Left forelimb (tissue), 1 donor: ENCODE measurements around the gene HID1.

Experiments
- DNase-seq: peaks from one replicate; pipeline ENCODE4 v3.0.0-alpha.2; 2018; ENCODE audit warnings: low spot score

Gene HID1

GRCh38 chr17:74947041-74947754 lies 25.4 kb downstream of the HID1 start:
- no peak for DNase-seq

DNA sequence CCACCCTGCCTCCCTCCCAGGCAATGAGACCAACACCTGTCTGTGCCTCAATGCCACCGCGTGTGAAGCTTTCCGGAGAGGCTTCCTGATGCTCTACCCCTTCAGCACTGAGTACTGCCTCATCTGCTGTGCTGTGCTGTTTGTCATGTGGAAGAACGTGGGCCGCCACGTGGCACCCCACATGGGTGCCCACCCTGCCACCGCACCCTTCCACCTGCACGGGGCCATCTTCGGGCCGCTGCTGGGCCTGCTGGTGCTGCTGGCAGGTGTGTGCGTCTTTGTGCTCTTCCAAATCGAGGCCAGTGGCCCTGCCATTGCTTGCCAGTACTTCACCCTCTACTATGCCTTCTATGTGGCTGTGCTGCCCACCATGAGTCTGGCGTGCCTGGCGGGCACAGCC lies 25.9 kb downstream of the HID1 start:
- DNase-seq: no peak

GRCh38 chr17:74945543-74945942 lies 27.0 kb downstream of the HID1 start:
- no peak for DNase-seq

GRCh38 chr17:74943808-74944522 lies 28.6 kb downstream of the HID1 start:
- no peak for DNase-seq

DNA sequence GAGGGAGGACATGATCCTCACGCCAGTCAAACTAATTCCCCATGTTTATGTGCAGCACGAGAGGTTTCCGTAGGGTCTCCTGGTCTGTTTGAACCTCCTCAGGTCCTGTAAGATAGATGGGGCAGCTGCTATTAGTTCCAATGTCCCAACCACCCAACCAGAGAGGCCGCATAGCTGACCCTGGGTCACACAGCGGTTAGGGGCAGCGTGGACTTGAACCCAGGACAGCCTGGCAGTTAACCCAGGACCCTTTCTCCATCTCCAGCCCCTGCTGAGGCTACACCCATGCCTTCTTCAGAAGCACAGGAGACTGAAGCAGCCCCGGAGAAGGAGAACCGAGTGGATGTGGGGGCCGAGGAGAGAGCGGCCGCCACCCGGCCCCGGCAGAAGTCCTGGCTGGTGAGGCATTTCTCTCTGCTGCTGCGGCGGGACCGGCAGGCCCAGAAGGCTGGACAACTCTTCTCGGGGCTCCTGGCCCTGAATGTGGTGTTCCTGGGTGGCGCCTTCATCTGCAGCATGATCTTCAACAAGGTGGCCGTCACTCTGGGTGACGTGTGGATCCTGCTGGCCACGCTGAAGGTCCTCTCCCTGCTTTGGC lies 31.3 kb downstream of the HID1 start:
- no peak for DNase-seq

GRCh38 chr17:74939534-74939933 lies 33.0 kb downstream of the HID1 start:
- DNase-seq: no peak

- DNase-seq: no peak
Measured at GRCh38 chr17:74938194-74938950, 34.2 kb downstream of the HID1 start.

DNA sequence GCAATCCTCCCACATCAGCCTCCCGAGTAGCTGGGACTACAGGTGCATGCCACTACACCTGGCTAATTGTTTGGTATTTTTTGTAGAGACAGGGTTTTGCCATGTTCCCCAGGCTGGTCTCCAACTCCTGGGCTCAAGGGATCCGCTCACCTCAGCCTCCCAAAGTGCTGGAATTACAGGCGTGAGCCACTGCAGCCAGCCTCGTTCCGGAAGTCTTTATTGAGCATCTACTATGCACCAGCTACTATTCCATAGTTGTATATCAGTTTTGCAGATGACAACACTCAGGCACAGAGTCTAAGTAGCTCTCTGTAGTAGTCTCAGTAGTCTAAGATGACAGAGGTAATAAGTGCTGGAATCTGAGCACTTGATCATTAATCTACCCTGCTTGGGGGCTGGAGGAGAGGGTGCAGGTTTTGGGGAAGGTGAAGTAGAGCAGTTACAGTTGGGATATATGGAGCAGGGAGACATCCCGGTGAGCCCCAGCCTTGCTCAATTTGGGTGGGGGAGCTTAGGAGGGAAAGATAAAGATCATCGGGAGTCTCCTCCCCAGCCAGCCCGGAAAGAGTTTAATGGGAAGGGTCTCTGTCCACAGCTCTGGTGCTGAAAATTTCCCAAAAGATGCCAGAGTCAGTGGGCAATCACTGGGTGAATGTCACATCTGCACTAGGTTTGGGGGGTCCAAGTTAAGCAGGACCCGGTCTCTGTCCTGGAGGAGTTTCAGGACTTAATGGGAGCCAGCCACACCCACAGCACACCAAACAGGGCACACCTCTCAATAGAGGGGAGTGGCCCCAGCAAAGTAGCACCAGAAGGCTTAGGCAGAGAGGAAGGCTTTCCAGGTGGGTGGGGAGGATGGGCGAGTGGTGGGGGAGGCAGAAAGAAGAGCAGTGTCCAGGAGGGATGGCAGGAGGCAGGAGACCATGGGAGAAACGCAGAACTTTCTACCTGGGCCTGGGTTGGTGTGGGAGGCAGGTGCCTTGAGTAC lies 35.2 kb downstream of the HID1 start:
- no peak for DNase-seq

DNA sequence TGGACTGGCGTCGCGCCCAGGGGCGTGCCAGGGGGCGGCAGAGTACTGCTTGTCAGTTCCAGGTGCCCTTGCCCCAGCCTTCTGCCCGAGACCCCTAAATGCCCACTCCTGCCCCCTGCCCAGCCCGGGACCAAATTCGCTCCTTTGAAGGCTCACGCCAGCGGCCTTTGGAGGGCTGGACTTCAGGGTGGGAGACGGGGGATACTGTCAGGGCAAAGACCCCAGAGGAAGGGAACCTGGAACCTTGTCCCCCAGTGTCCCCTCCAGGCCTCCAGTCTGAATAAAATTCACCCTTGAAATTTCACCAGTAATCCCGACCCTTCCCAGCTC lies 36.1 kb downstream of the HID1 start:
- no peak for DNase-seq

- DNase-seq: no peak
Measured at GRCh38 chr17:74935585-74936469, 36.7 kb downstream of the HID1 start, which contains the start of gene OTOP3. Gene OTOP3 (plus strand): TSS chr17:74935898. CDS start chr17:74935922, 24 bp downstream.

GRCh38 chr17:74935048-74935447 lies 37.5 kb downstream of the HID1 start:
- DNase-seq: no peak

DNA sequence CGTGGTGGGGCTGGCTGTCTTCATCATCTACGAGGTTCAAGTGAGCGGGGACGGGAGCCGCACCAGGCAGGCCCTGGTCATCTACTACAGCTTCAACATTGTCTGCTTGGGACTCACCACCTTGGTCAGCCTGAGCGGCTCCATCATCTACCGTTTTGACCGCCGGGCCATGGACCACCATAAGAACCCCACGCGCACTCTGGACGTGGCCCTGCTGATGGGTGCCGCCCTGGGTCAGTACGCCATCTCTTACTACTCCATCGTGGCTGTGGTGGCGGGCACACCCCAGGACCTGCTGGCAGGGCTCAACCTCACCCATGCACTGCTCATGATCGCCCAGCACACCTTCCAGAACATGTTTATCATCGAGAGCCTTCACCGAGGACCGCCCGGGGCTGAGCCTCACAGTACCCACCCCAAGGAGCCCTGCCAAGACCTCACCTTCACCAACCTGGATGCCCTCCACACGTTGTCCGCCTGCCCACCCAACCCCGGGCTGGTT lies 42.0 kb downstream of the HID1 start:
- no peak for DNase-seq

- no peak for DNase-seq
Measured at GRCh38 chr17:74928786-74929185, 43.8 kb downstream of the HID1 start.

DNA sequence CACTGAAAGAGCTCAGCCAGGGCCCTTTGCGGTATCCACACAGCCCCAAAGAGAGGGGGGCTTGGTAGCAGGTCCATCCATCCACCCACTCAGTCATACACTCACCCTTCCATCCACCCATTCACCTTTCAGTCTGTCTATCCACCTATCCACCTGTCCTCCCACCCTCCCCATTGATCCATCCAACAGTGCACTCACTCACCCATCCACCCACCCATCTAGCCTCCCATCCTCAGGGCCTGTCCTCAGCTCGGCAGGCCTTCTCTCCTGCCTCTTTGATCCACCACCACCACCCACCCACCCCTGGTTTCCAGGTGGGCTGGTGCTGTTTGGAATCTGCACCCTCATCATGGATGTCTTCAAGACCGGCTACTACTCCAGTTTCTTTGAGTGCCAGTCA lies 47.3 kb downstream of the HID1 start:
- DNase-seq: no peak

- no peak for DNase-seq
Measured at GRCh38 chr17:74924250-74924948, 48.2 kb downstream of the HID1 start, which contains the start of gene OTOP2. Gene OTOP2 (plus strand): TSS chr17:74924273. CDS start chr17:74924633, 360 bp downstream.

- no peak for DNase-seq
Measured at GRCh38 chr17:74923538-74924249, 48.9 kb downstream of the HID1 start.

DNA sequence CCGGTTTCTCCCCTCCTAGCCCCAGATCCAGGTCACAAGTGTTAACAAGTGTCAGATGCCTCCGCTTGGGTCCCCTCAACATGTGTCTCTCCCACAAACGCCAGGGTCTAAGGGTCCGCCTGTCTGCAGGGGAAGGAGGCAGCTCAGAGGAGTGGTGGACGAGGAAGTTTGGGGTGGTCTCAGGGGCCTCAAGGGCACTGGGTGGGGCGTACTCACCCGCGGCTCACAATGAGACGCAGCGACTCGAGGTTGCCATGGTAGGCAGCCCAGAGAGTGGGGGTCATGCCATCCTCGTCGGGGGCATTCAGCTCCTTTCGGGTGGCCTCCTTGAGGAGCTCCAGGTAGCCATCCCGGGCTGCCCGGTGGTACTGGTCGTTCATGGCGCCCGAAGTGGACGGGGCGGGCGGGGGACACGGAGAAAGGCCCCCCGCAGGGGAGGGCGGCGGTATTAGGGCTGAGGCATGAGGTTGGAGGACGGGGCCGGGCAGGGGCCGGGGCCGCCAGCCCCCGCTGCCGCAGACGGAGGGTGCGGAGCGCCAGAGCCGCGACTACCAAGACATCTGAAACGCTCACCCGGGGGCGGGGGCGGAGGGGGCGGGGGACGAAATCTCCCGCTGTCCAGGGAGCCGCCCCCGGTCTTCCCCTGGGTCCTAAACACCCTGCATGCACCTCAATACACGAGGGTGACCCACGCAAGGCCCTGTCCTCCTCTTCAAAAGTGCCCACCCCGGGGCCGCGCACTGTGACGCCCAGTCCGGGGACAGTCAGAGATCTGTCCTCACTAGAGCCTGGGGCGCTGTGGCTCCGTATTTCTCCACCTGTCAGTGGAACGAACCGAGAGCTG lies 49.6 kb downstream of the HID1 start, which contains the start of gene USH1G:
USH1G (minus strand) TSS at position 562 of the 844 bp plus-strand sequence; CDS start at position 380, 182 bp downstream.
- no peak for DNase-seq

- no peak for DNase-seq
Measured at GRCh38 chr17:74922172-74922571, 50.4 kb downstream of the HID1 start.
